ENCODE measurements around the gene ADO. TPM values are rescaled to one million over a fixed set of nuclear protein-coding genes. Genes with fewer than 3 reads are reported as not detected.
A peak's percentile ranks its signal among the peaks of the same experiment; 100 is the strongest.

ADO gene
- total and polyA plus RNA-seq, 2 of the 13 experiments (the other 11 are each of a cell fraction or from before 2014, with no cell fraction given), result 8.9 to 15.9 TPM

- TF ChIP-seq SNAPC2 (CRISPR knock-in tag; IDR thresholded peaks at IDR 0.05) (0 out of 2 replicates have a peak, but pooled peaks have one; percentile 73), ZNF773 (CRISPR knock-in tag; IDR thresholded peaks at IDR 0.05; ENCODE audit: borderline replicate concordance) (peak; percentile 61; the same call in 1 of the 2 replicates), ZNF121 (CRISPR knock-in tag; IDR thresholded peaks at IDR 0.05) (no peak), MAX (IDR thresholded peaks at IDR 0.05) (peak; percentile 80), REPIN1 (CRISPR knock-in tag; IDR thresholded peaks at IDR 0.05; ENCODE audit: borderline replicate concordance, low read depth) (peak; percentile 64; the same call in 1 of the 2 replicates), ZNF326 (CRISPR knock-in tag; IDR thresholded peaks at IDR 0.05; ENCODE audit: borderline replicate concordance) (no peak), TAF1 (CRISPR knock-in tag; IDR thresholded peaks at IDR 0.05) (peak; percentile 74), GABPB1 (CRISPR knock-in tag; IDR thresholded peaks at IDR 0.05) (peak; percentile 96), BORCS8-MEF2B (CRISPR knock-in tag; IDR thresholded peaks at IDR 0.05) (peak; percentile 67), NFIB (CRISPR knock-in tag; IDR thresholded peaks at IDR 0.05; ENCODE audit: borderline replicate concordance) (no peak), IKZF4 (CRISPR knock-in tag; IDR thresholded peaks at IDR 0.05; ENCODE audit: borderline replicate concordance, low read depth, not compliant biosample characterization) (no peak), RBFOX2 (IDR thresholded peaks at IDR 0.05; ENCODE audit: low read depth, low read length) (peak; percentile 81), NR2C2 (CRISPR knock-in tag; IDR thresholded peaks at IDR 0.05; ENCODE audit: borderline replicate concordance) (peak; percentile 80), ZBTB7A (CRISPR knock-in tag; IDR thresholded peaks at IDR 0.05) (peak; percentile 15; the same call in 1 of the 2 replicates), RBM39 (IDR thresholded peaks at IDR 0.05; ENCODE audit: low read depth, low read length, poor library complexity, severe bottlenecking) (no peak), ZNF251 (CRISPR knock-in tag; IDR thresholded peaks at IDR 0.05) (no peak), MXI1 (IDR thresholded peaks at IDR 0.05; ENCODE audit: borderline replicate concordance, low read depth, low read length) (peak; percentile 59; the same call in 2 of the 3 replicates), ATRX (CRISPR knock-in tag; IDR thresholded peaks at IDR 0.05; ENCODE audit: borderline replicate concordance) (no peak), TFAP4 (IDR thresholded peaks at IDR 0.05; ENCODE audit: borderline replicate concordance, low read depth) (peak; percentile 100), ZNF563 (CRISPR knock-in tag; IDR thresholded peaks at IDR 0.05) (no peak)
- TF ChIP-seq, protein P1, sequence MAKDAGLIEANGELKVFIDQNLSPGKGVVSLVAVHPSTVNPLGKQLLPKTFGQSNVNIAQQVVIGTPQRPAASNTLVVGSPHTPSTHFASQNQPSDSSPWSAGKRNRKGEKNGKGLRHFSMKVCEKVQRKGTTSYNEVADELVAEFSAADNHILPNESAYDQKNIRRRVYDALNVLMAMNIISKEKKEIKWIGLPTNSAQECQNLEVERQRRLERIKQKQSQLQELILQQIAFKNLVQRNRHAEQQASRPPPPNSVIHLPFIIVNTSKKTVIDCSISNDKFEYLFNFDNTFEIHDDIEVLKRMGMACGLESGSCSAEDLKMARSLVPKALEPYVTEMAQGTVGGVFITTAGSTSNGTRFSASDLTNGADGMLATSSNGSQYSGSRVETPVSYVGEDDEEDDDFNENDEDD (CRISPR knock-in tag; IDR thresholded peaks at IDR 0.05; ENCODE audit: borderline replicate concordance), result peak; percentile 53; the same call in 1 of the 2 replicates
- TF ChIP-seq, protein P2, sequence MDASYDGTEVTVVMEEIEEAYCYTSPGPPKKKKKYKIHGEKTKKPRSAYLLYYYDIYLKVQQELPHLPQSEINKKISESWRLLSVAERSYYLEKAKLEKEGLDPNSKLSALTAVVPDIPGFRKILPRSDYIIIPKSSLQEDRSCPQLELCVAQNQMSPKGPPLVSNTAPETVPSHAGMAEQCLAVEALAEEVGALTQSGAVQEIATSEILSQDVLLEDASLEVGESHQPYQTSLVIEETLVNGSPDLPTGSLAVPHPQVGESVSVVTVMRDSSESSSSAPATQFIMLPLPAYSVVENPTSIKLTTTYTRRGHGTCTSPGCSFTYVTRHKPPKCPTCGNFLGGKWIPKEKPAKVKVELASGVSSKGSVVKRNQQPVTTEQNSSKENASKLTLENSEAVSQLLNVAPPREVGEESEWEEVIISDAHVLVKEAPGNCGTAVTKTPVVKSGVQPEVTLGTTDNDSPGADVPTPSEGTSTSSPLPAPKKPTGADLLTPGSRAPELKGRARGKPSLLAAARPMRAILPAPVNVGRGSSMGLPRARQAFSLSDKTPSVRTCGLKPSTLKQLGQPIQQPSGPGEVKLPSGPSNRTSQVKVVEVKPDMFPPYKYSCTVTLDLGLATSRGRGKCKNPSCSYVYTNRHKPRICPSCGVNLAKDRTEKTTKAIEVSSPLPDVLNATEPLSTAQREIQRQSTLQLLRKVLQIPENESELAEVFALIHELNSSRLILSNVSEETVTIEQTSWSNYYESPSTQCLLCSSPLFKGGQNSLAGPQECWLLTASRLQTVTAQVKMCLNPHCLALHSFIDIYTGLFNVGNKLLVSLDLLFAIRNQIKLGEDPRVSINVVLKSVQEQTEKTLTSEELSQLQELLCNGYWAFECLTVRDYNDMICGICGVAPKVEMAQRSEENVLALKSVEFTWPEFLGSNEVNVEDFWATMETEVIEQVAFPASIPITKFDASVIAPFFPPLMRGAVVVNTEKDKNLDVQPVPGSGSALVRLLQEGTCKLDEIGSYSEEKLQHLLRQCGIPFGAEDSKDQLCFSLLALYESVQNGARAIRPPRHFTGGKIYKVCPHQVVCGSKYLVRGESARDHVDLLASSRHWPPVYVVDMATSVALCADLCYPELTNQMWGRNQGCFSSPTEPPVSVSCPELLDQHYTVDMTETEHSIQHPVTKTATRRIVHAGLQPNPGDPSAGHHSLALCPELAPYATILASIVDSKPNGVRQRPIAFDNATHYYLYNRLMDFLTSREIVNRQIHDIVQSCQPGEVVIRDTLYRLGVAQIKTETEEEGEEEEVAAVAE (CRISPR knock-in tag; IDR thresholded peaks at IDR 0.05; ENCODE audit: borderline replicate concordance), result peak; percentile 53; the same call in 1 of the 2 replicates
Observed at GRCh38 chr10:62804356-62805230, at the start of gene ADO (continued).
